Osteocyte (in vitro differentiated cells): Measurements from ENCODE around the gene PRTFDC1. TPM values are rescaled to one million over a fixed set of nuclear protein-coding genes. Genes with fewer than 3 reads are reported as not detected.

Experiments used
- DNase-seq: peaks from one replicate; pipeline ENCODE4 v3.0.0; 2021; ENCODE audit warnings: mixed read lengths; ENCODE audit not compliant: unreplicated experiment; ENCODE audit errors: extremely low spot score
- H3K27ac Mint-ChIP-seq: one replicate; pipeline ENCODE4 v1.8.0; 2021; ENCODE audit warnings: mild to moderate bottlenecking, mixed read lengths; ENCODE audit not compliant: unreplicated experiment
- H3K27me3 Mint-ChIP-seq: one replicate; pipeline ENCODE4 v1.8.0; 2021; ENCODE audit warnings: mixed read lengths; ENCODE audit not compliant: unreplicated experiment
- H3K36me3 Mint-ChIP-seq: one replicate; pipeline ENCODE4 v1.8.0; 2021; ENCODE audit warnings: mixed read lengths; ENCODE audit not compliant: unreplicated experiment
- H3K4me1 Mint-ChIP-seq: one replicate; pipeline ENCODE4 v1.8.0; 2021; ENCODE audit warnings: mixed read lengths; ENCODE audit not compliant: unreplicated experiment
- H3K4me3 Mint-ChIP-seq: one replicate; pipeline ENCODE4 v1.8.0; 2021; ENCODE audit warnings: mild to moderate bottlenecking, moderate library complexity, mixed read lengths; ENCODE audit not compliant: unreplicated experiment
- H3K9me3 Mint-ChIP-seq: one replicate; pipeline ENCODE4 v1.8.0; 2021; ENCODE audit warnings: mixed read lengths; ENCODE audit not compliant: unreplicated experiment
- total RNA-seq: library from RNA; stranded (reverse); gene quantifications from 2 replicates; pipeline ENCODE4 v1.2.1, GENCODE V29; 2021
- TF ChIP-seq, protein P1 (sequence below): fragments of 200-600 bp; sonication (generic); IDR thresholded peaks from 2 replicates; pipeline ENCODE4 v1.5.0; 2021; ENCODE audit warnings: antibody characterized with exemption, mild to moderate bottlenecking, moderate library complexity

Gene PRTFDC1
- total RNA-seq, 1 donor from 2014 or later: 4.4 TPM

DNA sequence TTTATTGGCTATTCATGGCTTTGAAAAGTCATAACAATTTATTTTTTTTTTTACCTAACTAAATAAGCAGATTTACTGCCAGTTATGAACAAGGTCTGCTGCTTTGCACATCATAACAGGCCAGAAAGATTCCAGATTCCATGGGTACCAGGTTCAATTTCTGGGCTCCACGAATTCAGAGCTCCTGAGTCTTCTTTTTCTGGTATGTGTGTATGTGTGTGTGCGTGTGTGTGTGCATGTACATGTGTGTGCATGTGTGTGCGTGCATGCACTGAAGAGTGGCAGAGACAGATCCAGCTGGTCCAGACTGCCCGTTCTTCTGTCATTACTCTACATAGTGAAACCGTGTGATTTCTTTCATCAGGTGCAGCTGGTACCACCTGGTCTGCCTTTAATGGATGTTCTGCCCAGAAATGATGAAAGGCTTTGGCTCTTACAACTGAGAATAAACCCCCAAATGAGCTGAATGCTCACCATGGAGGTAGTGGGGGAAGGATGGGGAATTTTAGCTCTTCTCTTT lies 14.6 kb upstream of the PRTFDC1 start:
- Mint-ChIP-seq H3K27me3 (no peaks in the 10 kb centered on the region), H3K9me3 (no peaks in the 10 kb centered on the region), H3K4me1 (peaks cover 13% of the 10 kb centered on the region), H3K27ac (no peak overlapping the region), H3K36me3 (no peaks in the 10 kb centered on the region), H3K4me3 (no peak overlapping the region)
- TF ChIP-seq, protein P1, sequence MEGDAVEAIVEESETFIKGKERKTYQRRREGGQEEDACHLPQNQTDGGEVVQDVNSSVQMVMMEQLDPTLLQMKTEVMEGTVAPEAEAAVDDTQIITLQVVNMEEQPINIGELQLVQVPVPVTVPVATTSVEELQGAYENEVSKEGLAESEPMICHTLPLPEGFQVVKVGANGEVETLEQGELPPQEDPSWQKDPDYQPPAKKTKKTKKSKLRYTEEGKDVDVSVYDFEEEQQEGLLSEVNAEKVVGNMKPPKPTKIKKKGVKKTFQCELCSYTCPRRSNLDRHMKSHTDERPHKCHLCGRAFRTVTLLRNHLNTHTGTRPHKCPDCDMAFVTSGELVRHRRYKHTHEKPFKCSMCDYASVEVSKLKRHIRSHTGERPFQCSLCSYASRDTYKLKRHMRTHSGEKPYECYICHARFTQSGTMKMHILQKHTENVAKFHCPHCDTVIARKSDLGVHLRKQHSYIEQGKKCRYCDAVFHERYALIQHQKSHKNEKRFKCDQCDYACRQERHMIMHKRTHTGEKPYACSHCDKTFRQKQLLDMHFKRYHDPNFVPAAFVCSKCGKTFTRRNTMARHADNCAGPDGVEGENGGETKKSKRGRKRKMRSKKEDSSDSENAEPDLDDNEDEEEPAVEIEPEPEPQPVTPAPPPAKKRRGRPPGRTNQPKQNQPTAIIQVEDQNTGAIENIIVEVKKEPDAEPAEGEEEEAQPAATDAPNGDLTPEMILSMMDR: no peak
- no peak for DNase-seq

DNA sequence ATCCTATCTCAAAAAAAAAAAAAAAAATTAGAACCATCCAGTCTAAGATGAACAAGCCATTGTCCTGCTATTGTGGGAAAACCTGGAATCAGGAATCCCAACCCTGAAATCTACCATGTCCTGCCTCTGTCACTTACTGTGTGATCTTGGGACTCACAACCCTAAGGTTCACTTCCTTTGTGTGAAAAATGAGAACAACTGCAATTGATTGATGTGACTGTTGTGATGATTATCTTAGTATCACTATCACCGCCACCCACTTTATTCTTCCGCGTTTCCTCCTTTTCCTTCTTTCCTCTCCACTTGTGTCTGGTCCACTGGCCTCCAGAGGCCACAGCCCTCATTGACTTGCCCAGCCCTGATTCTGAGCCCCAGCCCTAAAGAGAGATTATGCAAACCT lies 12.6 kb upstream of the PRTFDC1 start:
- Mint-ChIP-seq H3K27ac (no peak overlapping the region), H3K36me3 (no peaks in the 10 kb centered on the region), H3K4me3 (no peak overlapping the region), H3K27me3 (no peaks in the 10 kb centered on the region), H3K9me3 (no peaks in the 10 kb centered on the region), H3K4me1 (peaks cover 10% of the 10 kb centered on the region)
- no peak for DNase-seq
- TF ChIP-seq, protein P1: no peak

DNA sequence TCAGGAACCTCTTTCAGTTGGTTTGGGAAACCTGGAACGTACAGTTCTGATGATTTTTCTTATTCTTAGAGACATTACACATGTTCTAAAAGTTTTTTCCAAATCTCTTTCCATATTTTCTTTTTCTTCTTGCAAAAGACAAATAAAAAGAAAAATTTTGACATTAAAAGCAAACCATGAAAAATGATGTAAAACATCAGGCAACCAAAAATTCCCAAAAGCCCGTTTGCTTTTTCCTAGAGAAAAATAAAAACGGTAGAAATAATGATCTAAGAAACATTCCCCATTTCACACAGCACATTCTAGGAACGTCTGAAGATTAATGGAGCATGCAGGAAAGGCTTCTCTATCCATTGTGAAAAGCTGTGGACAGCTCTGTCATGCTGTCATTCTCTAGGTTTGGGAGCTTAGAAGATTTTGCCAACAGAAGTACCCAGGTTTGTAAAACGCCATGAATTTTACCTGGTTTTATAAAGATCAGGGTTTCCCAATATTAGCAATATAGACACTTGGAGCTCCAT lies 11.2 kb upstream of the PRTFDC1 start:
- Mint-ChIP-seq H3K27ac (no peak overlapping the region), H3K36me3 (no peaks in the 10 kb centered on the region), H3K9me3 (no peaks in the 10 kb centered on the region), H3K27me3 (no peaks in the 10 kb centered on the region), H3K4me1 (peaks cover 7% of the 10 kb centered on the region), H3K4me3 (no peak overlapping the region)
- TF ChIP-seq, protein P1: no peak
- DNase-seq: no peak

DNA sequence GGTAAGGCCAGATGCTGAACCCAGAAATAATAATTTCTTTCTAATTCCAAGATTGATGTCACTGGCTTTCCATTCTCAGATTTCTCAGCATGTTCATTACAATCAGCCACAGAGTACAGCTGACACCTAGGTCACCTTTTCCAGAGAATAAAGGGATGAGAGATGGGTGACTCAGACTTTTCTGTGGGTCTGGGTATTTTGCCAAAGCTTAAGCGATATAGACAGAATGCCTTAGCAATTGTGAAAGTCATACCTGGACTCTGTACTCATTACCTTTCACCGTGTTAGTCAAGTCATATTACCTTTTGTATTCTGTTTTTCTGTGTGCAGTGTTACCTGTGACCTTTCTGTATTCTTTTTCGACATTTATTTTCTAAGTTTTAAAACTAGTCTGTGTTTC lies 10.6 kb upstream of the PRTFDC1 start:
- Mint-ChIP-seq H3K36me3 (no peaks in the 10 kb centered on the region), H3K4me1 (peaks cover 13% of the 10 kb centered on the region), H3K27me3 (no peaks in the 10 kb centered on the region), H3K4me3 (no peak overlapping the region), H3K9me3 (no peaks in the 10 kb centered on the region), H3K27ac (no peak overlapping the region)
- DNase-seq: no peak
- TF ChIP-seq, protein P1: no peak

DNA sequence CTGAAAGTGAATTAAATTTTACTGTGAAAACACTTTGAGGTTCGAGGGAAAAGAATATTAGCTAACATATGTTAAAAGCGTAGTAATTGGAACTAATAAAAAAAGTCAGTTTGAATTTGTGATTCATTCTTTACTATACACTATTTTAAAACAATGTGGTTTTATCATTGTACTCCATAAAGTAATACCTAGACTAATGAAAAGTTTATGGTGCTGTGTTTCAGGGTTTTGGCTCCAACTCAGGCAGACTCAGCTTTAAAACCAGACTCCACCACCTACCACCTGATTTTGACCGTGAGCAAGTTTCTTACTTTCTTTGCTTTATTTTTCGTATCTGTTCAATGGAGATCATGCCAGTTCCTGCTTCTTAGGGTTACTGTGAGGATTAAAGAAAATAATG lies 9.2 kb upstream of the PRTFDC1 start:
- Mint-ChIP-seq H3K4me3 (no peak overlapping the region), H3K9me3 (no peaks in the 10 kb centered on the region), H3K4me1 (peaks cover 23% of the 10 kb centered on the region), H3K27ac (no peak overlapping the region), H3K36me3 (no peaks in the 10 kb centered on the region), H3K27me3 (no peaks in the 10 kb centered on the region)
- no peak for DNase-seq
- TF ChIP-seq, protein P1: no peak
